ENCODE results near the gene MYMX. TPM values are rescaled to one million over a fixed set of nuclear protein-coding genes. Genes with fewer than 3 reads are reported as not detected.

The MYMX gene
- total RNA-seq, 1 donor from 2014 or later: not detected

DNA sequence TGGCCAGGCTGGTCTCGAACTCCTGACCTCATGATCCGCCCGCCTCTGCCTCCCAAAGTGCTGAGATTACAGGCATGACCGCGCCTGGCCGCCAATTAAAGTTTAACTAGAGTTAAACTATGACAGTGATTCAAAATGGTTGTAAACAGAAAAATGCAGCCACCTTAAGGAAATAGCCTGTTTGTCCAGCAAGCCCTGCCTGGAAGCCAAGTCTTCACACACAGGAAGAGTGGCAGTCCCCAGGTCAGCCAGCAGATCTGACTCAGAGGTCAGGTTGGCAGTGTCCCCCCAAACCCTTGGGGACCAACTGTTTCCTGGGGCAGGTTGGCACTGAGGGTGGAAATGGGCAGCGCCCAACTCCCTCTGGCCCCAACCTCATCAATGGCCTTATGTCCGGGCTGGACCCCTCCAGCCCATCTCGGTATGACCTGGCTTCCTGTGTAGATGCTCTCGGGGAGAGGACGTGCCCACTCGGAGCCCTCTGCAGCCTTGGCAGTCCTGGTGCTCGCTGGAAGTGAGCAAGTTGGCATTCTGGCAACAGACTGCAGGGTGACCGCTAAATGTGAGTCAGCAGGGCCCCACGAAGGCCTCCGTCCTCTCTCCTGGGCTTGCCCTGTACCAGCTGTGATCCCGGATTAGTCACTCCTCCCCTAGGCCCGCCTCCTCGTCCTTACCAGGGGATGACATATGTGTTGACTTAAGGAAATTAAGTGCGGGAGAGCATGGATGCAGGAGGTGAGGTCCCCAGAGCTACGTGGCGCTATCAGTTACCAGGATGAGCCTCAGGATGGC, 20.5 kb downstream of the MYMX start:
- Mint-ChIP-seq H3K4me3 (ENCODE audit: unreplicated experiment) (peak overlapping the region; percentile 86), H3K9me3 (ENCODE audit: unreplicated experiment) (no peaks in the 10 kb centered on the region), H3K36me3 (ENCODE audit: unreplicated experiment) (peaks cover 19% of the 10 kb centered on the region), H3K27ac (ENCODE audit: unreplicated experiment) (peak overlapping the region; percentile 97), H3K27me3 (ENCODE audit: unreplicated experiment) (no peaks in the 10 kb centered on the region), H3K4me1 (ENCODE audit: unreplicated experiment) (peaks cover 53% of the 10 kb centered on the region)
- DNase-seq (ENCODE audit: extremely low spot score, unreplicated experiment): peak; percentile 95
- TF ChIP-seq CTCF (IDR thresholded peaks at IDR 0.05): no peak

GRCh38 chr6:44237813-44238433, 21.2 kb downstream of the MYMX start:
- Mint-ChIP-seq H3K9me3 (ENCODE audit: unreplicated experiment) (no peaks in the 10 kb centered on the region), H3K4me1 (ENCODE audit: unreplicated experiment) (peaks cover 48% of the 10 kb centered on the region), H3K4me3 (ENCODE audit: unreplicated experiment) (peak overlapping the region; percentile 86), H3K36me3 (ENCODE audit: unreplicated experiment) (peaks cover 13% of the 10 kb centered on the region), H3K27me3 (ENCODE audit: unreplicated experiment) (no peaks in the 10 kb centered on the region), H3K27ac (ENCODE audit: unreplicated experiment) (peak overlapping the region; percentile 97)
- peak; percentile 95 for DNase-seq (ENCODE audit: extremely low spot score, unreplicated experiment)
- TF ChIP-seq CTCF (IDR thresholded peaks at IDR 0.05): peak; percentile 98

GRCh38 chr6:44238687-44239350, 22.1 kb downstream of the MYMX start:
- H3K27ac Mint-ChIP-seq (ENCODE audit: unreplicated experiment): peak overlapping the region; percentile 97

GRCh38 chr6:44243345-44243744, 26.6 kb downstream of the MYMX start:
- H3K27ac Mint-ChIP-seq (ENCODE audit: unreplicated experiment): no peak overlapping the region
- peaks cover 13% of the 10 kb centered on the region for H3K4me1 Mint-ChIP-seq (ENCODE audit: unreplicated experiment)
- no peaks in the 10 kb centered on the region for H3K27me3 Mint-ChIP-seq (ENCODE audit: unreplicated experiment)
- peaks cover under 1% of the 10 kb centered on the region for H3K36me3 Mint-ChIP-seq (ENCODE audit: unreplicated experiment)
- no peaks in the 10 kb centered on the region for H3K9me3 Mint-ChIP-seq (ENCODE audit: unreplicated experiment)
- DNase-seq (ENCODE audit: extremely low spot score, unreplicated experiment): no peak
- no peak for TF ChIP-seq CTCF (IDR thresholded peaks at IDR 0.05)
- no peak overlapping the region for H3K4me3 Mint-ChIP-seq (ENCODE audit: unreplicated experiment)

More at GRCh38 chr6:44238687-44239350, 22.1 kb downstream of the MYMX start:
- DNase-seq (ENCODE audit: extremely low spot score, unreplicated experiment): no peak
- peaks cover 43% of the 10 kb centered on the region for H3K4me1 Mint-ChIP-seq (ENCODE audit: unreplicated experiment)
- H3K9me3 Mint-ChIP-seq (ENCODE audit: unreplicated experiment): no peaks in the 10 kb centered on the region
- H3K27me3 Mint-ChIP-seq (ENCODE audit: unreplicated experiment): no peaks in the 10 kb centered on the region
- no peak for TF ChIP-seq CTCF (IDR thresholded peaks at IDR 0.05)
- H3K36me3 Mint-ChIP-seq (ENCODE audit: unreplicated experiment): peaks cover 7% of the 10 kb centered on the region
- peak overlapping the region; percentile 86 for H3K4me3 Mint-ChIP-seq (ENCODE audit: unreplicated experiment)
